DOHH2 (cell line): ENCODE data around the gene TSPAN10.

Experiments used
- CTCF ChIP-seq: fragments of 200-600 bp; sonication (generic); IDR thresholded peaks from one replicate; pipeline ENCODE4 v1.5.1; 2014; ENCODE audit warnings: antibody characterized with exemption, mild to moderate bottlenecking, low read depth, low read length; ENCODE audit not compliant: poor library complexity, severe bottlenecking
- EZH2phosphoT487 ChIP-seq: fragments of 200-600 bp; sonication (generic); IDR thresholded peaks from 2 replicates; pipeline ENCODE4 v1.6.1; 2017; ENCODE audit warnings: borderline replicate concordance, mild to moderate bottlenecking, antibody characterized with exemption, low read length, moderate library complexity, mixed read lengths

GRCh38 chr17:81616877-81617276 lies 20.1 kb upstream of the TSPAN10 start:
- TF ChIP-seq CTCF: no peak
- TF ChIP-seq EZH2phosphoT487: no peak
